IMR-90 (cell line): Measurements from ENCODE around the gene FOXC2. TPM values are rescaled to one million over a fixed set of nuclear protein-coding genes. Genes with fewer than 3 reads are reported as not detected.

Source experiments
- ATAC-seq: fragments of 200-7000 bp; cut with Tn5 transposase; 2 replicates; pipeline ENCODE4 v1.9.1; 2020; ENCODE audit warnings: low read depth, mild to moderate bottlenecking, moderate library complexity
- BruUV-seq: library from RNA; stranded (reverse); fragments of 400-500 nt; replicated peaks from 2 replicates; lab custom pipeline; 2021; lab: Mats Ljungman, UMichigan
- CTCF ChIA-PET: fragments of 300-600 bp; formaldehyde crosslinking; extraction: SDS; loops from one replicate; lab custom pipeline; 2021; ENCODE audit warnings: antibody characterized with exemption; lab: Yijun Ruan, JAX
- POLR2A ChIA-PET: fragments of 300-600 bp; sonication (Branson Sonifier 250); formaldehyde crosslinking; loops from one replicate; lab custom pipeline; 2022; ENCODE audit warnings: antibody characterized with exemption; ENCODE audit not compliant: unreplicated experiment; lab: Charles Lee
- DNase-seq: peaks from one replicate; pipeline ENCODE4 v3.0.0; 2013
- H2AFZ ChIP-seq: replicated peaks from 2 replicates; pipeline ENCODE3; 2013; ENCODE audit warnings: low read length, mild to moderate bottlenecking; ENCODE audit not compliant: poor library complexity
- H2AK5ac ChIP-seq: 2 replicates; pipeline ENCODE4 v1.6.1; 2013; ENCODE audit warnings: low read depth, low read length, inconsistent platforms
- H2AK9ac ChIP-seq: replicated peaks from 2 replicates; pipeline ENCODE3; 2013; ENCODE audit warnings: mild to moderate bottlenecking, low read depth, low read length, moderate library complexity; ENCODE audit not compliant: poor library complexity
- H2BK120ac ChIP-seq: 2 replicates; pipeline ENCODE4 v1.6.1; 2013; ENCODE audit warnings: low read depth, low read length, inconsistent platforms
- H2BK15ac ChIP-seq: 3 replicates; pipeline ENCODE4 v1.6.1; 2013; ENCODE audit warnings: low read depth, low read length, inconsistent platforms
- H2BK20ac ChIP-seq: 2 replicates; pipeline ENCODE4 v1.6.1; 2013; ENCODE audit warnings: low read depth, mild to moderate bottlenecking, inconsistent platforms, low read length, moderate library complexity
- H2BK5ac ChIP-seq: 2 replicates; pipeline ENCODE4 v1.6.1; 2013; ENCODE audit warnings: mild to moderate bottlenecking, low read depth, low read length, inconsistent platforms; ENCODE audit not compliant: poor library complexity, severe bottlenecking
- H3K14ac ChIP-seq: replicated peaks from 2 replicates; pipeline ENCODE4 v1.6.1; 2013; ENCODE audit warnings: low read depth, low read length, inconsistent platforms
- H3K18ac ChIP-seq: 2 replicates; pipeline ENCODE4 v1.6.1; 2013; ENCODE audit warnings: low read depth, low read length, control low read depth
- H3K23ac ChIP-seq: 2 replicates; pipeline ENCODE4 v1.6.1; 2013; ENCODE audit warnings: low read depth, low read length, inconsistent platforms
- H3K27ac ChIP-seq: 2 replicates; pipeline ENCODE4 v1.5.1; 2013; ENCODE audit warnings: mild to moderate bottlenecking, control low read depth, low read length; ENCODE audit not compliant: insufficient read depth
- H3K27me3 ChIP-seq: 2 replicates; pipeline ENCODE4 v1.6.1; 2013; ENCODE audit warnings: low read length; ENCODE audit not compliant: control insufficient read depth, insufficient read depth
- H3K36me3 ChIP-seq: 2 replicates; pipeline ENCODE4 v1.6.1; 2013; ENCODE audit warnings: low read length, mixed read lengths; ENCODE audit not compliant: control insufficient read depth, insufficient read depth
- H3K4ac ChIP-seq: 2 replicates; pipeline ENCODE4 v1.6.1; 2013; ENCODE audit warnings: low read depth, low read length, inconsistent platforms
- H3K4me1 ChIP-seq: 2 replicates; pipeline ENCODE4 v1.6.1; 2013; ENCODE audit warnings: low read length, mixed read lengths; ENCODE audit not compliant: control insufficient read depth, insufficient read depth
- H3K4me2 ChIP-seq: 2 replicates; pipeline ENCODE4 v1.6.1; 2013; ENCODE audit warnings: low read depth, mild to moderate bottlenecking, control low read depth, low read length, moderate library complexity
- H3K4me3 ChIP-seq: 2 replicates; pipeline ENCODE4 v1.5.1; 2013; ENCODE audit warnings: low read depth, mild to moderate bottlenecking, control low read depth, low read length, moderate library complexity; ENCODE audit not compliant: insufficient read depth
- H3K56ac ChIP-seq: 2 replicates; pipeline ENCODE4 v1.6.1; 2013; ENCODE audit warnings: low read length, inconsistent platforms; ENCODE audit not compliant: insufficient read depth; ENCODE audit errors: extremely low read depth
- H3K79me1 ChIP-seq, 2 experiments: 2 replicates each; pipeline ENCODE4 v1.6.1; 2013; ENCODE audit warnings: low read length in 2 of 2, inconsistent platforms in 1 of 2, low read depth in 1 of 2
- H3K9ac ChIP-seq: 2 replicates; pipeline ENCODE4 v1.6.1; 2013; ENCODE audit warnings: low read depth, low read length, control low read depth
- H3K9me1 ChIP-seq: 2 replicates; pipeline ENCODE4 v1.6.1; 2013; ENCODE audit warnings: low read length, inconsistent platforms; ENCODE audit not compliant: insufficient read depth
- H3K9me3 ChIP-seq: 2 replicates; pipeline ENCODE4 v1.6.1; 2013; ENCODE audit warnings: low read length; ENCODE audit not compliant: control insufficient read depth, insufficient read depth
- H4K20me1 ChIP-seq: 2 replicates; pipeline ENCODE4 v1.6.1; 2013; ENCODE audit warnings: low read length, inconsistent platforms; ENCODE audit not compliant: insufficient read depth
- H4K5ac ChIP-seq: 2 replicates; pipeline ENCODE4 v1.6.1; 2013; ENCODE audit warnings: mild to moderate bottlenecking, low read depth, low read length, control low read depth
- H4K8ac ChIP-seq, 2 experiments: 2 replicates each; pipeline ENCODE4 v1.6.1; 2013; ENCODE audit warnings: low read depth in 2 of 2, low read length in 2 of 2, control low read depth in 1 of 2, inconsistent platforms in 1 of 2
- H4K91ac ChIP-seq: 2 replicates; pipeline ENCODE4 v1.6.1; 2013; ENCODE audit warnings: low read depth, low read length, inconsistent platforms; ENCODE audit not compliant: insufficient read depth
- FOS ChIP-seq: fragments of 150-350 bp; IDR thresholded peaks from 2 replicates; pipeline ENCODE4 v1.6.1; 2016; ENCODE audit warnings: low read depth, low read length
- NFE2L2 ChIP-seq: fragments of 150-350 bp; IDR thresholded peaks from 2 replicates; pipeline ENCODE4 v1.6.1; 2016; ENCODE audit warnings: low read depth, mild to moderate bottlenecking, low read length
- SMC3 ChIP-seq: fragments of 150-350 bp; IDR thresholded peaks from 2 replicates; pipeline ENCODE4 v1.6.1; 2016; ENCODE audit warnings: low read depth, mild to moderate bottlenecking, antibody characterized with exemption, low read length, moderate library complexity
- WGBS, 2 experiments: methylation state at CpG; one replicate each; pipeline versions ENCODE4 v1.1.5 to v1.1.7; 2013; ENCODE audit warnings: missing lambda C conversion rate in 2 of 2; ENCODE audit not compliant: insufficient read length in 1 of 2; ENCODE audit errors: extremely low coverage in 2 of 2; 5-methylcytosine and 5-hydroxymethylcytosine counted together
- dilution Hi-C: fragments of 300-500 bp; cut with HindIII; formaldehyde crosslinking; loops from one replicate; pipeline ENCODE4 v1.14.3; 2018; ENCODE audit warnings: low sequenced_read_pairs; ENCODE audit not compliant: unreplicated experiment
- in situ Hi-C: fragments of 300-500 bp; cut with MboI; formaldehyde crosslinking; loops from 3 replicates; pipeline ENCODE4 v1.14.3; 2019; ENCODE audit warnings: low sequenced_read_pairs, inconsistent platforms, mixed read lengths
- intact Hi-C: fragments of 100-400 bp; cut with micrococcal nuclease; formaldehyde crosslinking; loops from 2 replicates; pipeline ENCODE4 v1.10.0; 2022
- polyA plus RNA-seq, 3 experiments: library from polyadenylated mRNA; depleted of rRNA; stranded (reverse); fragments of >200 nt; gene quantifications; 2 replicates each; pipeline ENCODE4 v1.2.3, GENCODE V29; 2012; ENCODE audit warnings: low replicate concordance in 1 of 3
- total RNA-seq: library from RNA; depleted of rRNA; stranded (reverse); fragments of >200 nt; gene quantifications from 2 replicates; pipeline ENCODE4 v1.2.3, GENCODE V29; 2012

The FOXC2 gene
- total and polyA plus RNA-seq, 2 of the 4 experiments (the other 2 are of a cell fraction), result 0.90 to 6.4 TPM

DNA sequence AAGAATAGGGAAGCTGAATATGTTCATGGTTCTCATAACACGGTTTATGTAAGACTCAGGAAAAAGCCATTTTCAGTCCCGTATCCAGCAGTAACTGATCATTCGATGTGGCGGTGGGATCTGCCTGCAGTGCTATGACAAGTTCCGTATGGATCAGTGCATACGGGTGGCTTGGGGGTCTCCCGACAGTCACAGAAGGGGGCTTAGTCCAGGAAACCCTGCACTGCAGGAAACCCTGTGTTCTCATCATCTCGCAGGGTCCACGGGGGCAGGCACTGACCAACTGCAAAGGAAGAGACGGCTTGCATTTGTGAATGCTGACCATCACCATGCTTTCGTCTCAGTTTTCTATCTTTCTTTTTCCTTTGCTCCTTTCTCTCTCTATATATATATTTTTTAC lies 19.3 kb upstream of the FOXC2 start:
- Histone ChIP-seq H3K4me2 (no peak overlapping the region), H3K9ac (no peak overlapping the region), H3K79me1 (peaks cover 0 to 23% of the 10 kb centered on the region in 2 experiments; a peak in 2 of 4 replicates), H2BK20ac (no peak overlapping the region), H2BK15ac (no peak overlapping the region), H4K8ac (no peak overlapping the region), H3K9me1 (no peaks in the 10 kb centered on the region), H3K4ac (no peak overlapping the region), H3K4me1 (no peaks in the 10 kb centered on the region), H4K5ac (no peak overlapping the region), H2AK5ac (no peak overlapping the region), H4K91ac (no peak overlapping the region), H2AK9ac (no peak overlapping the region), H3K36me3 (peaks cover 46% of the 10 kb centered on the region), H3K9me3 (no peaks in the 10 kb centered on the region), H3K4me3 (no peak overlapping the region), H2BK120ac (no peak overlapping the region), H3K27me3 (no peaks in the 10 kb centered on the region), H3K56ac (no peak overlapping the region), H2AFZ (no peak overlapping the region), H3K27ac (no peak overlapping the region), H4K20me1 (no peaks in the 10 kb centered on the region), H3K14ac (no peak overlapping the region), H3K23ac (no peak overlapping the region), H2BK5ac (no peak overlapping the region), H3K18ac (no peak overlapping the region)
- POLR2A ChIA-PET, result no interaction called here
- DNase-seq (no peak), ATAC-seq (no peak)
- intact Hi-C loops, result no loop called here
- 97% methylated on average over 7 of the region's 11 CpGs; no CpG with 5 or more reads in 1 of the 2 experiments for WGBS, 2 experiments
- CTCF ChIA-PET, result no interaction called here
- no TSS peak for BruUV-seq
- dilution Hi-C loops, result no loop called here
- TF ChIP-seq NFE2L2, result no peak
- TF ChIP-seq SMC3, result no peak
- no peak for TF ChIP-seq FOS
- in situ Hi-C loops, result no loop called here
